Panc1 (cell line): ENCODE data around the gene C11orf24. TPM values are rescaled to one million over a fixed set of nuclear protein-coding genes. Genes with fewer than 3 reads are reported as not detected.

Experiments
- ATAC-seq: fragments of 200-7000 bp; cut with Tn5 transposase; 2 replicates; pipeline ENCODE4 v1.9.1; 2020; ENCODE audit warnings: mild to moderate bottlenecking, moderate library complexity
- BruUV-seq: library from RNA; stranded (reverse); fragments of 400-500 nt; replicated peaks from 2 replicates; lab custom pipeline; 2021; lab: Mats Ljungman, UMichigan
- CTCF ChIA-PET: fragments of 300-600 bp; sonication (Branson Sonifier 250); formaldehyde crosslinking; loops from one replicate; lab custom pipeline; 2022; ENCODE audit warnings: antibody characterized with exemption; lab: Charles Lee
- POLR2A ChIA-PET: fragments of 300-600 bp; sonication (Branson Sonifier 250); formaldehyde crosslinking; loops from one replicate; lab custom pipeline; 2022; ENCODE audit warnings: antibody characterized with exemption; lab: Charles Lee
- DNase-seq: peaks from one replicate; pipeline ENCODE4 v3.0.0-alpha.2; 2010; ENCODE audit warnings: low read depth, low spot score
- H3K27ac ChIP-seq: 2 replicates; pipeline ENCODE4 v1.5.1; 2011; ENCODE audit warnings: mild to moderate bottlenecking, low read length, inconsistent platforms
- H3K27me3 ChIP-seq: fragments of 200-500 bp; sonication (Bioruptor generic); 2 replicates; pipeline ENCODE4 v1.6.0; 2014; ENCODE audit warnings: low read length, inconsistent platforms; ENCODE audit not compliant: control insufficient read depth, insufficient read depth
- H3K36me3 ChIP-seq: fragments of 200-500 bp; sonication (Bioruptor generic); 2 replicates; pipeline ENCODE4 v1.5.1; 2014; ENCODE audit warnings: inconsistent platforms, mild to moderate bottlenecking, low read length, moderate library complexity; ENCODE audit not compliant: control insufficient read depth, insufficient read depth
- H3K4me1 ChIP-seq: 2 replicates; pipeline ENCODE4 v1.5.1; 2011; ENCODE audit warnings: inconsistent platforms, mild to moderate bottlenecking, low read length, moderate library complexity; ENCODE audit not compliant: control insufficient read depth, insufficient read depth
- H3K4me3 ChIP-seq, 2 experiments: 2 replicates each; pipeline ENCODE4 v1.5.1; 2011 to 2012; ENCODE audit warnings: low read depth in 2 of 2, low read length in 2 of 2, mild to moderate bottlenecking in 2 of 2, inconsistent platforms in 1 of 2, moderate library complexity in 1 of 2
- H3K9me3 ChIP-seq: fragments of 200-500 bp; sonication (Bioruptor generic); 2 replicates; pipeline ENCODE4 v1.5.1; 2014; ENCODE audit warnings: low read depth, mild to moderate bottlenecking, inconsistent platforms, low read length, moderate library complexity; ENCODE audit not compliant: control insufficient read depth, insufficient read depth
- CTCF ChIP-seq: fragments of 450-650 bp; IDR thresholded peaks from 2 replicates; pipeline ENCODE4 v1.5.1; 2017; ENCODE audit warnings: mild to moderate bottlenecking
- POLR2AphosphoS5 ChIP-seq: IDR thresholded peaks from 2 replicates; pipeline ENCODE4 v1.6.1; 2012; ENCODE audit warnings: mild to moderate bottlenecking, low read depth, low read length, moderate library complexity
- REST ChIP-seq, 2 experiments: IDR thresholded peaks; 2 replicates each; pipeline ENCODE4 v1.6.1; 2011 to 2012; ENCODE audit warnings: low read depth in 2 of 2, control low read depth in 1 of 2, low read length in 1 of 2, mild to moderate bottlenecking in 1 of 2, moderate library complexity in 1 of 2; ENCODE audit not compliant: insufficient read depth in 1 of 2
- SIN3A ChIP-seq: IDR thresholded peaks from 2 replicates; pipeline ENCODE4 v1.6.1; 2012; ENCODE audit warnings: low read depth, mild to moderate bottlenecking, low read length, moderate library complexity, borderline replicate concordance; ENCODE audit not compliant: insufficient read depth
- TCF7L2 ChIP-seq: IDR thresholded peaks from 2 replicates; pipeline ENCODE4 v1.6.1; 2011; ENCODE audit warnings: mild to moderate bottlenecking, low read depth, low read length, inconsistent platforms
- in situ Hi-C: cut with HindIII; loops from 2 replicates; pipeline ENCODE4 v1.10.0; 2016; ENCODE audit warnings: low sequenced_read_pairs, low pct_unique_long_range_greater_than_20kb
- intact Hi-C: fragments of 100-400 bp; cut with micrococcal nuclease; formaldehyde crosslinking; loops from one replicate; pipeline ENCODE4 v1.10.0; 2022; ENCODE audit not compliant: unreplicated experiment
- total RNA-seq: library from RNA; stranded (reverse); gene quantifications from one replicate; pipeline ENCODE4 v1.2.1, GENCODE V29; 2021; ENCODE audit not compliant: unreplicated experiment

C11orf24 gene
- total RNA-seq, 1 experiment from 2014 or later: 53.1 TPM

GRCh38 chr11:68303083-68303482, 31.3 kb upstream of the C11orf24 start:
- H3K36me3 ChIP-seq: no peaks in the 10 kb centered on the region
- H3K9me3 ChIP-seq: no peaks in the 10 kb centered on the region
- H3K27ac ChIP-seq: peak overlapping the region; percentile 48; the same call in 1 of the 2 replicates
- no peak for TF ChIP-seq REST (IDR thresholded peaks at IDR 0.05; ENCODE audit: insufficient read depth in 1 of 2, low read depth in 2 of 2, low read length in 1 of 2)
- no peak for TF ChIP-seq TCF7L2
- no peak for TF ChIP-seq SIN3A
- no peak for TF ChIP-seq CTCF
- TF ChIP-seq POLR2AphosphoS5: no peak
- no peak overlapping the region for H3K4me3 ChIP-seq
- ChIA-PET POLR2A (no interaction called here), CTCF (no interaction called here)
- no peaks in the 10 kb centered on the region for H3K27me3 ChIP-seq
- DNase-seq: no peak
- ATAC-seq: no peak
- no TSS peak for BruUV-seq
- in situ Hi-C loops: no loop called here
- intact Hi-C loops: no loop called here
- peaks cover 17% of the 10 kb centered on the region for H3K4me1 ChIP-seq

GRCh38 chr11:68302670-68303069, 30.9 kb upstream of the C11orf24 start:
- no TSS peak for BruUV-seq
- Histone ChIP-seq H3K36me3 (no peaks in the 10 kb centered on the region), H3K27ac (peak overlapping the region; percentile 48), H3K27me3 (no peaks in the 10 kb centered on the region), H3K4me3 (no peak overlapping the region), H3K9me3 (no peaks in the 10 kb centered on the region), H3K4me1 (peaks cover 21% of the 10 kb centered on the region)
- DNase-seq: no peak
- no peak for ATAC-seq
- POLR2A ChIA-PET: no interaction called here
- intact Hi-C loops: no loop called here
- in situ Hi-C loops: no loop called here
- CTCF ChIA-PET: no interaction called here
- no peak for TF ChIP-seq TCF7L2
- no peak for TF ChIP-seq CTCF
- TF ChIP-seq POLR2AphosphoS5: no peak
- TF ChIP-seq SIN3A: no peak
- no peak for TF ChIP-seq REST (IDR thresholded peaks at IDR 0.05; ENCODE audit: insufficient read depth in 1 of 2, low read depth in 2 of 2, low read length in 1 of 2)
